Stomach smooth muscle (tissue), 2 donors: ENCODE results near the gene LBHD1.

ENCODE experiments used
- H3K27ac ChIP-seq: one replicate; pipeline ENCODE4 v1.7.0; 2013; ENCODE audit warnings: mild to moderate bottlenecking, low read length, inconsistent platforms
- H3K27me3 ChIP-seq, 2 donors: one replicate each; pipeline ENCODE4 v1.7.0; 2013; ENCODE audit warnings: low read length in 2 of 2; ENCODE audit not compliant: insufficient read depth in 2 of 2, control insufficient read depth in 1 of 2
- H3K36me3 ChIP-seq, 2 donors: one replicate each; pipeline ENCODE4 v1.7.0; 2013; ENCODE audit warnings: low read length in 2 of 2; ENCODE audit not compliant: control insufficient read depth in 2 of 2, insufficient read depth in 2 of 2
- H3K4me1 ChIP-seq: one replicate; pipeline ENCODE4 v1.7.0; 2013; ENCODE audit warnings: low read length; ENCODE audit not compliant: control insufficient read depth, insufficient read depth
- H3K4me3 ChIP-seq, 2 donors: one replicate each; pipeline ENCODE4 v1.7.0; 2013; ENCODE audit warnings: low read length in 2 of 2
- H3K9ac ChIP-seq, 2 donors: one replicate each; pipeline ENCODE4 v1.7.0; 2013; ENCODE audit warnings: low read length in 2 of 2, mild to moderate bottlenecking in 1 of 2
- H3K9me3 ChIP-seq, 2 donors: one replicate each; pipeline ENCODE4 v1.7.0; 2013; ENCODE audit warnings: low read length in 2 of 2; ENCODE audit not compliant: control insufficient read depth in 2 of 2
- donor health status: healthy.
- donor health status: Pancreatic carcinoma.

The LBHD1 gene

GRCh38 chr11:62671608-62672389 is at the start of gene LBHD1, which contains the start of gene UQCC3:
TSS of gene LBHD1 (minus strand) at chr11:62672267. CDS start at chr11:62670031, 2,236 bp downstream.
TSS of gene UQCC3 (plus strand) at chr11:62671673. CDS start at chr11:62671746, 73 bp downstream.
- Histone ChIP-seq H3K36me3 (peaks cover 3 to 16% of the 10 kb centered on the region in 2 donors), H3K4me3 (peak within 1 kb of the TSS; percentile 94 to 95)

GRCh38 chr11:62719302-62719978 is 47.4 kb upstream of the LBHD1 start:
- Histone ChIP-seq H3K4me1 (peaks cover 10% of the 10 kb centered on the region), H3K4me3 (no peak overlapping the region), H3K9ac (no peak overlapping the region), H3K27ac (peak overlapping the region; percentile 31), H3K36me3 (peaks cover 78 to 79% of the 10 kb centered on the region in 2 donors), H3K27me3 (no peaks in the 10 kb centered on the region), H3K9me3 (no peaks in the 10 kb centered on the region)

More at GRCh38 chr11:62671608-62672389, at the start of gene LBHD1, which contains the start of gene UQCC3:
- Histone ChIP-seq H3K27me3 (no peaks in the 10 kb centered on the region), H3K4me1 (peaks cover 35% of the 10 kb centered on the region), H3K9me3 (no peaks in the 10 kb centered on the region), H3K27ac (peak within 1 kb of the TSS; percentile 91), H3K9ac (peak within 1 kb of the TSS; percentile 92 to 95)

DNA sequence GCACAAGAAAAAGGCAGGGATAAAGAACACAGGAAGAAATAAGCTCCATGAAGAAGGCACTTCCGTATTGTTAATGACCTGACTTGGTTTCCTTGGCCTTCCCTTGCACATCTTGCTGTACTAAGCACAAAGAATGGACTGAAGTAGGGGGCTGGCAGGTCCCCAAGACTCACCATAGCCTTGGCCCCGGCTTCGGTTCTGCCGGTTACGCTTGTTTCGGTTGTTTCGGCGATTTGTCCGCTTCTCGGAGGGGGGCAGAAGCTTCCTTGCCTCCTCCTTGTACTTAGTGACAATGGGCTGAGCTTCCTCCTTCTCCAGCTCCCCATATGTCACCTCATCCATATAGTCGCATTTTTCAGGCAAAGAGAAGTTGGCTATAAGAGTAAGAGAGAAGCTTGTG is 44.7 kb upstream of the LBHD1 start:
- no peak overlapping the region for H3K9ac ChIP-seq
- H3K27ac ChIP-seq: no peak overlapping the region
- H3K27me3 ChIP-seq: no peaks in the 10 kb centered on the region
- H3K36me3 ChIP-seq: peaks cover 61 to 76% of the 10 kb centered on the region in 2 donors
- H3K9me3 ChIP-seq: no peaks in the 10 kb centered on the region
- no peak overlapping the region for H3K4me3 ChIP-seq
- H3K4me1 ChIP-seq: peaks cover 3% of the 10 kb centered on the region

DNA sequence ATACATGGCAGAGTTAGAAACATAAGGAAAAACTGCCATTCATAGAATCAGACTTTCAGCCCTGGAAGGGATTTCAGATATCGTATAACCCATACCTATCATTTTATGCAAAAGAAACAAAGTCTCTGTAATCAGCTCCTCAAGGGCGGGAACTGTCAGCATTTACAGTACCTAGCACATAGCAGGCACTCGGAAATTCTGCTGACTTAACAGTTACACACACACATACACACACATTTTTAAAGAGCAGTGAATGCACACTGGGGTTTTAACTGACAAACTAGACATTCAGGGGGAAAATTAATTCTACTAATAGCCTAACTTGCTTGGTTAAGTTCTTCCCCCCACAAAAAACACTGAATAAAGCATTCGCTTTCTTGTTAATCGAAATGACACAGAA is 44.1 kb upstream of the LBHD1 start:
- Histone ChIP-seq H3K36me3 (peaks cover 59 to 74% of the 10 kb centered on the region in 2 donors), H3K27me3 (no peaks in the 10 kb centered on the region), H3K4me3 (no peak overlapping the region), H3K27ac (no peak overlapping the region), H3K9me3 (no peaks in the 10 kb centered on the region), H3K9ac (no peak overlapping the region), H3K4me1 (peaks cover 3% of the 10 kb centered on the region)

- Histone ChIP-seq H3K9me3 (no peaks in the 10 kb centered on the region), H3K4me3 (no peak overlapping the region), H3K4me1 (peaks cover 6% of the 10 kb centered on the region), H3K9ac (no peak overlapping the region), H3K36me3 (peaks cover 54 to 73% of the 10 kb centered on the region in 2 donors), H3K27me3 (no peaks in the 10 kb centered on the region), H3K27ac (no peak overlapping the region)
Measured at GRCh38 chr11:62715150-62716130, 43.4 kb upstream of the LBHD1 start.

- Histone ChIP-seq H3K9ac (no peak overlapping the region), H3K27ac (no peak overlapping the region)
Measured at GRCh38 chr11:62713343-62713742, 41.3 kb upstream of the LBHD1 start.

GRCh38 chr11:62712861-62713260 is 40.8 kb upstream of the LBHD1 start:
- Histone ChIP-seq H3K27me3 (no peaks in the 10 kb centered on the region), H3K4me1 (peaks cover 28% of the 10 kb centered on the region), H3K27ac (no peak overlapping the region), H3K36me3 (peaks cover 35 to 54% of the 10 kb centered on the region in 2 donors), H3K9ac (no peak overlapping the region), H3K4me3 (no peak overlapping the region), H3K9me3 (no peaks in the 10 kb centered on the region)

More at GRCh38 chr11:62713343-62713742, 41.3 kb upstream of the LBHD1 start:
- no peaks in the 10 kb centered on the region for H3K9me3 ChIP-seq
- H3K27me3 ChIP-seq: no peaks in the 10 kb centered on the region
- peaks cover 37 to 58% of the 10 kb centered on the region in 2 donors for H3K36me3 ChIP-seq
- peaks cover 25% of the 10 kb centered on the region for H3K4me1 ChIP-seq
- no peak overlapping the region for H3K4me3 ChIP-seq

GRCh38 chr11:62712276-62712812 is 40.3 kb upstream of the LBHD1 start:
- H3K9ac ChIP-seq: no peak overlapping the region
- H3K9me3 ChIP-seq: no peaks in the 10 kb centered on the region
- H3K27me3 ChIP-seq: no peaks in the 10 kb centered on the region
- no peak overlapping the region for H3K4me3 ChIP-seq
- peaks cover 30 to 49% of the 10 kb centered on the region in 2 donors for H3K36me3 ChIP-seq
- H3K4me1 ChIP-seq: peaks cover 31% of the 10 kb centered on the region
- no peak overlapping the region for H3K27ac ChIP-seq

GRCh38 chr11:62710001-62710345 is 37.9 kb upstream of the LBHD1 start:
- no peaks in the 10 kb centered on the region for H3K9me3 ChIP-seq
- no peaks in the 10 kb centered on the region for H3K27me3 ChIP-seq
- peak overlapping the region; percentile 96 for H3K27ac ChIP-seq
- peaks cover 53% of the 10 kb centered on the region for H3K4me1 ChIP-seq
- H3K9ac ChIP-seq: peak overlapping the region; percentile 93 to 96
- H3K4me3 ChIP-seq: peak overlapping the region; percentile 83 to 91
- H3K36me3 ChIP-seq: peaks cover 12 to 28% of the 10 kb centered on the region in 2 donors
